ENCODE data around the gene TMEM59L.

The TMEM59L gene

DNA sequence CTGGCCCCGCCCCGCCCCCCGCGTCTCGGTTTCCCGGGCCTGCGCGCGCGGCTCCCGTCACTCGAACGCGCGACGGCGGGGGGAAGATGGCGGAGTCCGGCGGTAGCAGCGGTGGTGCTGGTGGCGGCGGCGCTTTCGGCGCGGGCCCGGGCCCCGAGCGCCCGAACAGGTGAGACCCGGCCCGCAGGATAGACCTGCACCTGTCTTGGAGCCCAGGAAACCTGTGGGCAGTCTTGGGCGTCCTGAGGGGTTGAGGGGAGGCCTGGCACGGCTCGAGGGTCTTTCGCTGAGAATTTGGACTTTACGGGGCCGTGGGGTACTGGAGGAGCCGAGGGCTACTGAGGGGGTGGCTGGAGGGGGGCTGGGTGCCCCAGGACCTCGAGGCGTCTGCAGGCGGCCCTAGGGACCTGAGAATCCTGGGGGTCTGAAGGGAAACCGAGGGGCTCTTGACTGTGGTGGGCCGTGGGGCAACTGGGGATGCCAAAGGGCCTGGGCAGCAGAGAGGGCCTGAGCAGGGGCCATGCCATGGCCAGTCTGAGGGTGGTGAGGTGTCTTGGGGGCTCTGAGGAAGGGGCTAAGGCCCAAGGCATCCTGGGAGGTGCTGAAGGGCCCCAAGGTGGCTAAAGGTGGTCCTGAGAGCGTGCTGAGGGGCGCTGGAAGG lies 24.4 kb downstream of the TMEM59L start, which contains the start of gene KLHL26:
Gene KLHL26 (plus strand): TSS at position 60 of the 661 bp plus-strand sequence. CDS start 27 bp downstream, at position 87.
- DNase-seq (ENCODE audit: low read depth, low spot score) = no peak

DNA sequence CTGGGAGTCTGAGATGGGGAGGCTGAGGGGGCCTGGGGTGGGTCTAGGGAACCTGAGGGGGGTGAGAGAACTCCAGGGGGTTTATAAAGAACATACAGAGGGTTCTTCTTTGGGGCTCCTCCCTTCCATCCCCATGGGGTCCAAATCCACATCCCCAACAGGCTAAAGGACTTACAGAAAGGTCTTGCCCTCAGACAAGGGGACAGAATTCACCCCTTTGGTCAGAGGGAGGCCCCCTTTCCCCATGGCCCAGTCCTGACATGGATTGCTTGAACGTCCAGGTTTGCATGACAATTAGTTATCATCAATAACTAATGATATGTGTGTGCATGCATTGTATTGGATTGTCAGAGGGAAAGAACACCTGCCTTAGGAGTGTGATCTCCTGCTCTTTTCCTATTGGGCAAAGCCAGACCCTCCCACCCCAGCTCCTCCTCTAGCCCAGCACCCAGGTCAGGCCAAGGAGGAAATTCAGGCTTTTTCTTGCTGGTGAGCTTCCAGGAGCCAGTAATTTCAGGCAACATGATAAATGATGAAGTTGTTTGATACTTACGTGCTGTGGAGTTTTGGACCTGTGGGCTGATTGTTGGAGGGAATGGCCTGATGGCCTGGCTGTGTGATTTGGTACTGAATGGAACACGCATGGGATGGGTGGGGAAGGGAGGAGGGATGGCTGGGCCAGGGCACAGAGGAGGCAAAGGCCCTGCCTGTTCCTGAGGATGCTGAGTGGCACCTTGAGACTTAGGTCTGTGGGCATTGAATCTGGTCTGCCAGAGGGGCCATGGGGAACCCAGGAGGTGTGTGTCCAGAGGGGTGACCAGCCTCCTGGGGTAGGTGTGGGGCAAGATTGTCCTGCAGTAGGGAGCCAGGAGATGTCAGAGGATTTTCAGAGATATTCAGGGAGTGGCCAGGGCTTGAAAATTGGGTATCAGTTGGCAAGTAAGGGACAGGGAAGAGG lies 25.3 kb downstream of the TMEM59L start:
- DNase-seq (ENCODE audit: low read depth, low spot score) = no peak

DNA sequence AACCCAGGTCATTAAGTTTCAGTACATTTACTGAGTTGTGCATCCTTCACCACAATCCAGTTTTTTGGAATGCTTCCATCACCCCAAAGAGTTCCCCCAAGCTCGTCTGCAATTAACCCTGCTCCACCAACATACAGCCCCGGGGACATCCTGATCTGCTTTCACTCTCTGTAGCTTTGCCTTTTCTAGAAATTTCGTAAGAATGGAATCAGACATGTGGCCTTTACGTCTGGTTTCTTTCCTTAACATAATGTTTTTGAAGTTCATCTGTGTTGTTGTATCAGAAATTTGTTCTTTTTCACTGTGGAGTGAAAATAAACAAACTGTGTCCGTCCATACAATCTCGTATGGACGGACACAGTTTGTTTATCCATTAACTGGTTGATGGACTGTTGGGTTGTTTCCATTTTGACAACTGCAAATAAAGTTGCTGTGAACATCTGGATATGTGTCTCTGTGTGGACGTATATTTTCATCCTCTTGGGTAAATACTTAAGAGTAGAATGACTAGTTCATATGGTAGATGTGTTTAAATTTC lies 27.1 kb downstream of the TMEM59L start:
- no peak for DNase-seq (ENCODE audit: low read depth, low spot score)

DNA sequence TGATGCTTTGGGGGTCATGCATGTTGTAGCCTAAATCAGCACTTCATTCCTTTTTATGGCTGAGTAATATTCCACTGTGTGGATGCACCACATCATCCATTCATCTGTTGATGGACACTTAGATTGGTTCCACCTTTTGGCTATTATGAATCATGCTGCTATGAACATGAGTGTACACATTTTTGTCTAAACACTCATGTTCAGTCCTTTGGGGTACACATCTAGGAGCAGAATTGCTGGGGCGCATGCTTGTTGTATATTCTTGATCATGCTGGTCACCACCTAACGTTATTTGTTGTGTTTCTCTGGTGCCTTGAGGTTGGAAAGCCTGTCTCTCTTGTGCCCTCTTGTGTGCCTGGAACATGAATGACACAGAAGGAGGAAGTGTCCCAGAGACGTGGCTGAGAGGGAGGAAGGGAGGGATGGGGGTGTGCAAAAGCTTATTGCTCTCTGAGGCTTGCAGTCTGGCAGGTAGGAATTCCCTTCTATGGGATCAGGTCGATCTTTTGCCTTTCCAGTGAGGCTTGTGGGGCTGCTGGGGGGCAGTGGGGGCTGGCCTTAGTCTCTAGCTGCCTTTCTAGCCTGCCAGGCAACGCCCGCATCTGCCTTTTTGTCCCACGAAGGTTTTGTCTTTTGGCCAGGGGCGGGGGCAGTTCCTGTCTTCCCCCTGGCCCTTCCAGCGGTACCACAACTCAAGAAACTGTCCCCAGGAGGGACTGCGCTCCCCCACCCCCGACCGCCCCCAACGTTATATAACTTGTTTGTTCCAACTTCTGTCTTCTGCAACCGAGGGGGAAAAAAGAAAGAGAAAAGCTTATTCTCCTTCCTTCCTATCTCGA lies 31.7 kb downstream of the TMEM59L start:
- no peak for DNase-seq (ENCODE audit: low read depth, low spot score)

DNA sequence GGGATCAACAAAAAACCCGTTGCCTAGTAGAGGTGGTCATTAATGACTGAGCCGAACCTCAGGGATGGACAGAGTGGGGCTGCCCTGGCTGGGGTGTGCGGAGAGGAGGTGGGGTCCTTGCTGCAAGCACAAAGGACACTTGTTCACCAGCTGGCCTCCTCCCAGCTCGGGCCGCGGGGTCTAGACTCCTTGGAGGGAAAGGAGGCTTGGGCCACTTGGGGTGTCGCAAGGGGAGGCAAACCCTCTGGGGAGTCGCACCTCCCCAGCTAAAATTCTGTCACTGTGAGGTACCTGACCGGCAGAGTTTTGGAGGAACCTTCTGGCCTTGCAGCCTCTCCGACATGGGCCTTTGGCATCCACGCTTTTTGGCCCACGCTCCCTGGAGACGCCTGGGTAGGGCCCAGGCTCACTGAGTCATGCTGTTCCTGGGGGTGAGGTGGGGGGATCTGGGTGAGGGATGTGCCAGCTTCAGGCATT lies 32.4 kb downstream of the TMEM59L start:
- peak; percentile 70 for DNase-seq (ENCODE audit: low read depth, low spot score)

DNA sequence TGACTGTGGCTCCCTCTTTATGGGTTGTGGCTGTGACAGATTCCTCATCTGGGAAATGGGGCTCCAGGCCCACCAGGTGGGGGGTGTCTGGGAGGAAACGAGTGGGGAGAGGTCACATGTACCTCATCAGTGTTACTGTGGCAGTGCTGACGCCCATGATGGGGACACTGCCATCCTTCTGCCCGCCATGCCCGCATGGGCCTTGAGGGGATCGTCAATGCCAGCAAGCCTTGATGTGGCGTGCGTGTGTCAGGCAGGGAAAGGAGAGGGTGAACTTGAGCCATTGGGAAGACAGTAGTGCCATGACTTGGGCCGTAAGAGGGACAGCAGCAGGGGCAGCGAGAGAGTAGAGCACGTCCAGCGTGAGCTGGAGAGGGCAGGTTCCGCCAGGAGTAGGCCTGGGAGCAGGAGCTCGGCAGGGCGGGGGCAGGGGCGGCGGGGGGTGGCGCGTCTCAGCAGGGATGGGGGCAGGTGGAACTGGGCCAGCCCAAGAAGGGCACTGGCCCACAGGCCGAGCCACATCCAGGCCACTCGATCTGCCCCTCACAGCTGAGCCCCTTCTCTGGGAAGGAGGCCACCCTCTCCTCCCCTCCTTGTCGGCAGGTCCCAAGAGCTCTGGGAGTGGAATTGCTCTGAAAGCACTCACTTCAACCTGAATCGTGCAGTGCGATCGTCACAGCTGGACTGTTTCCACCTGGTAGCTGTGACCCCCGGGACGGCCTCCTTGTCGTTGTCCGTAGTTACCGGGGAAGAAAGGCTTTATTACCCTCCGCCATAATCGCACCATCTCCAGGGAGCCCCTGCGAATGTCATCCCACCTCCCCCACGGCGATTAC lies 34.1 kb downstream of the TMEM59L start:
- no peak for DNase-seq (ENCODE audit: low read depth, low spot score)

DNA sequence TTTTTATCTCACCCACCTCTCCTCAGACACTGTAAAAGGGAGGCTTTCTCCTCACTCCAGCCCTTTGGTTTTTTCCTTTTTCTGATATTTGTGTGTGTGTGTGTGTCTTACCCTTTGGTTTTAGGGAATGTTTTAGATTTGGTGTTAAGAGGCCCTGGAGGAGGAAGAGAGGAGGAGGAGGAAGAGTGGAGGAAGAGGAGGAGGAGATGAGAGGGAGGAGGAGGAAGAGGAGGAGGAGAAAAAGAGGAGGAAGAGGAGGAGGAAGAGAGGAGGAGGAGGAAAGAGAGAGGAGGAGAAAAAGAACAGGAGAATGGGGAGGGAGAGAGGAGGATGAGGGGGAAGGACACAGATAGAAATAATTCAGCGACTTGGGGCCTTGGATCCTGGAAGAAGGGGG lies 34.7 kb downstream of the TMEM59L start:
- DNase-seq (ENCODE audit: low read depth, low spot score) = no peak

DNA sequence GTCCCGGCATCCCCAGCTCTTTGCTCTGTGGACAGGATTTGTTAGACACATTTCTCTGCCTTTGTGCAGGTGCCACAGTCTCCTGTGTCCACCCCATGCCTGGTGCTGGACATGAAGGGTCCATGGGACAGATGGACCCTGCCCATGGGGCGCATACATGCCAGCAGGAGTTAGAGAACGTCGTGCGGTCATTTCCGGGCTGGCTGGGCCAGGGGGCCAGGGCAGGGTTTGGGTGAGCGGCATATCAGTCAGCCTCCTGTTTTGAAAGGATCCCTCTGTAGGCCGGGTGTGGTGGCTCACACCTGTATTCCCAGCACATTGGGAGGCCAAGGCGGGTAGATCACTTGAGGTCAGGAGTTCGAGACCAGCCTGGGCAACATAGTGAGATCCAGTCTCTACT lies 35.1 kb downstream of the TMEM59L start:
- no peak for DNase-seq (ENCODE audit: low read depth, low spot score)

DNA sequence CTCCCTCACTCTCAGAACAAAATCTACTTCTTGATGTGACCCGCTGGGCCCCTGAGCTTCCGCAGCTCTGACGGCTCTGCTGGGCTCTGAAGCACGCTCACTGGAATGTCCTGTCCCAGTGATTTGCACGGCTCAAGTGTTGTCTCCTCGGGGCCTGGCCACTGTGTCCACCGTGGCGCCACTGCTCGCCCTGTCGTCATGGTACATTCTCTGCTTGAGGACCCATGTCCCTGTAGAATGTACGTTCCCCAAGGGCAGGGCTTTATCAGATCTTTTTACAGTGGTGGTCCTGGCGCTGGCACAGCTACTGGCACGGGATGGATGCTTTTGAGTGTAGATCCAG lies 36.3 kb downstream of the TMEM59L start:
- peak; percentile 21 for DNase-seq (ENCODE audit: low read depth, low spot score)

DNA sequence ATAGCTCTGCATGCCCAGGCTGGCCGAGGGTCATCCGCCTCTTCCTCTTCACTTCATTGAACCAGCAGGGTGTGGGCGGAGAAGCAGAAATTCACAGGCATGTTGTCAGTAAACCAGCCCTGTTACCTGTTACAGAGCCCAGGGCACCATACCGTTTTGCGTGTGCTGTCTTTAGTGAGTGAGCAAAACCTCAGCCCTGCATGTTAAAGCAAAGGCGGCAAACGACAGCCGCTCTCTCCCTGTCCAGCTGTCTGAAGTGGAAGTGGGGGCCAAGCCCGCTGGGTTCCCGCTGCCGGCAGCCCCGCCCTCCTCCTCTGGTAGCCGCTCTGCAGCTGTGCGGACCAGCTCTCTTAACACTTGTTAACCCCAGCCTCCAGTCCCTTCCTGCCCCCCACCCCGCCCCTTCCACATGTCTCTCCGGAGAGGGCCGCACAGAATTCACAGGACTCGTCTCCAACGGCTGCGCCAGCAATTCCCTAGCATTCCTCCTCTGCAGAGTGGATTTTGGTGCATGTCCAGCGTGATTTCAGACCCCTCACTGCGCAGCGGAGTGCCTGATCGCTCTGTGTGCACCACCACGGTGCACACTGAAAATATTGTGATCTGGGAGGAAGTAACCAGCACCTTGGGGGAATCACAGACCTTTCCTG lies 36.8 kb downstream of the TMEM59L start:
- DNase-seq (ENCODE audit: low read depth, low spot score) = peak; percentile 45

DNA sequence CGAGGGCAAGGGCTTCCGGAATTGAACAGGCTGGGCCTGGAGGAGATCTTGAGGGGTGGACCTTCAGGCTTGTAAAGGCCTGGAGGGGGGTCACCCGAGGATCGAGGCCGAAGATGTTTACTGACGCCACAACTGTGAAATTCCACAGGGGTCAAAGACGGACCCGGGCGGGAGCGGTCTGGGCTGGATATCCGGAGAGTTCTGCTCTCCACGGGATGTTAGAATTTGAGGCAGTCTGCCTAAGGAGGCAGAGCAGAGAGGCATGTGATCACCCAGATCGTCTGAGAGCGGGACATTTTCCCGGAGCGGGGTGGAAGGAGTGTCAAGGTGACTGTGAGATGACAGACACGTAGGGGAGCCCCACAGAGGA lies 37.3 kb downstream of the TMEM59L start:
- no peak for DNase-seq (ENCODE audit: low read depth, low spot score)

DNA sequence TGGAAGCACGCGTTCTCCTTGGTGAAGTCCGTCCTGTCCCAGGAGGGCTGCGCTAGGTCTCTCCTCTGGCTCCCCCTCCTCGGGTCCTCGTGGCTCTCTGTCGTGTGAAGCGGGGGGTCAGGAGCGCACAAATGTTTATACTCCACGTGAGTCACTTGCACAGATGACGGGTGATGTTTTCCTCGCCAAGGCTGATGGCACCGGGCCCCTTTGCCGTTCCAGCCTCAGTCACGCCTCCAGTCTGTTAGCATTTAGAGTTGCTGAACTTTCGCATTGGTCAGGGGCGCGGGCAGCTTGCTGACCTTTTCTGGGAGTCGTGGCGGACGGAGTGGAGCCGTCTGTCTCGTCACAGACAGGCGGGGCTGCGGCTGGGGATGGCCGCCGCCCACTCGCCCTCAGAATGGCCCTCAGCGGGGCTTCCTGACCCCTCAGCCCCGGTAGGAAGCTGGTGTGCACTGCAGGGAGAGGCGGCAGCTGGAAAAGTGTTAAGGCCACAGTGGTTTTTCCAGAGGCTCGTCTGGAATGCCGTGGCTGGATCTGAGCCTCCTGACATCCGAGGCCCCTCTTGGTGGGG lies 37.9 kb downstream of the TMEM59L start:
- peak; percentile 62 for DNase-seq (ENCODE audit: low read depth, low spot score)

DNA sequence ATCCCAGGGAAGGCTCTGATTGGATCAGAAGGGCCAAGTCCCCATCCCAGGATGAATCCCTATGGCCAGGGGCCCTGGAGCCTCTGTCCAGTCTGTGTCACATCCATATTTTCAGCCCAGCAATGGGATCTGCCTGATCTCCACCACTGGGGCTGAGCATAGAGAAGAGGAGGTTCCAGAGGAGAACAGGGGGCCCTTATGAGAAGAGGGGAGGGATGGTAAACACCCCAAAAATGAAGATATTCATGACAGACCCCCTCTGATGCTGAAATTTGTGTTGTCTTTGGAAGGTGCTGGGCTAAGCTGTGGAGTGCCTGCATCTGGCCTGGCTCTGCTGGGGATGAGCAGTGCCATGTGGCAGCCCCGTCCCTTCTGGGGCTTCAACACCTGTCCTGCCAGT lies 38.6 kb downstream of the TMEM59L start:
- DNase-seq (ENCODE audit: low read depth, low spot score) = no peak

DNA sequence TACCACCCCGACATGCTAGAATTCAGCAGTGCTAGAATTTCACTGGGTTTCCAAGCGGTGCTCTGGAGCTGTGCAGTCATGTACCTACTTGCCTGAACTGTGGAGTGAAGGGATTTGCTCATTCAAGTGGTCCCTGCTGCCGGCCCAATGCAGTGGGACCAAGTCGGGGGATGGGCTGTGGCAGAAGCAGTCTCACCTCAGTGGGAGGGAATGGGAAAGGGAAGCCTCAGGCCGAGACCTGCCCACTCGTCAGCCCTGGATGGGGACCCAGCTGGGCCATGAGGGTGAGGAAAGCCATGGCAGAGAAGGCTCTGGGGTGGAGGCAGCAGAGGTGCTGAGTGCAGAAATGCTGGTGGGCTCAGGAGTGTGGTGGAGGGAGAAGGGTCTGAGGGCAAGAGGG lies 39.1 kb downstream of the TMEM59L start:
- no peak for DNase-seq (ENCODE audit: low read depth, low spot score)

DNA sequence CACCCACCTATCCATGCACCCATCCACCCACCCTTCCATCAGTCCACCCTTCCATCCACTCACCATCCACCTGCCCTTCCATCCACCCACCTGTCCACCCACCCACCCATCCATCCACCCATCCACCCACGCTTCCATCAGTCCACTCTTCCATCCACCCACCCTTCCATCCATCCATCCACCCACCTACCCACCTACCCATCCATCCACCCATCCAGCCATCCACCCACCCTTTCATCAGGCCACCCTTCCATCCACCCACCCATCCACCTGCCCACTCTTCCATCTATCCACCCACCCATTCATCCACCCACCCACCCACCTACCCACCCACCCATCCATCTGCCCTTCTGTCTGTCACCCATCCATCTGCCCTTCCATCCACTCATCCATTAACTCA lies 41.2 kb downstream of the TMEM59L start:
- no peak for DNase-seq (ENCODE audit: low read depth, low spot score)

DNA sequence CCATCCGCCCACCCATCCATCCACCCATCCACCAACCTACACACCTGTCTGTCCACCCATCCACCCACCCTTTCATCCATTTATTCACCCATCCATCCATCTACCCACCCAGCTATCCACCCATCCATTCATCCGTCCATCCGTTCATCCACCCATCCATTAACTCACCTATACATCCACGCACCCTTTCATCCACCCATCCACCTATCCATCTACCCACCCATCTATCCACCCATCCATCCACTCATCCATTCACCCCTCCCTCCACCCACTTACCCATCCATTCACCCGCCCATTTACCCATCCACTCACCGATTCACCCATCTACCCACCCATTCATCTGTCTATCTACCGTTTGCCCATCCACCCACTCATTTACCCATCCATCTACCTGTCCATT lies 41.8 kb downstream of the TMEM59L start:
- no peak for DNase-seq (ENCODE audit: low read depth, low spot score)

DNA sequence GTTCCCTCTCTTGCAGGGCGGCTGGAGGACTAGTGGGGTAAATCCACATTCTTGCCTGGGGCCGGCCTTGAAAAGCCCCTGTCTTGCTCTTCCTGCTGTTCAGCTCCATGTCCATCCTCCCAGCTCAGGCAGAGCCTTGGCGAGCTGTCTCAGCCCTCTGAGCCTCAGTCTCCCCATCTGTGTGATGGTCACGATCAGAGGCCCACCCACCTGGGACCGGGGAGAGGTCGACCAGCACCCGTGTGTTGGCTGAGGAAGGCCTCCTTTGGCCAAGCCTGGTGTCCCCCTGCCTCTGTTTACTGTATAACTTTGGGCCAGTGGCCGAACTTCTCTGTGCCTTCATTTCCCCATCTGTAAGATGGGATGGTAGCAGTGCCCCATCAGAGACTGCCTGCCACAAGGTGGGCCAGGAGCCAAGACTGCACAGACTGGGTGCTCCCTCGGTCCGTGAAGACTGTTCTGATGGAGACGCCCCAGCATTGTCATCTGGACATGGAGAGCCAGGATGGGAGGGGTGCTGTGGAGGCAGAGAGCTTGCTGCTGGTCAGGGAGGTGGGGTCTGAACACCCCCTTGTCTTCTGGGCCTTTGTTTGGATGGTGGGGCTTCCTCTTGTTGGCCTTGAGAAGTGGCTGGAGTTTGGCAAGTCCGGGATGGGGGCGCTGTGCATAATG lies 42.6 kb downstream of the TMEM59L start:
- no peak for DNase-seq (ENCODE audit: low read depth, low spot score)

DNA sequence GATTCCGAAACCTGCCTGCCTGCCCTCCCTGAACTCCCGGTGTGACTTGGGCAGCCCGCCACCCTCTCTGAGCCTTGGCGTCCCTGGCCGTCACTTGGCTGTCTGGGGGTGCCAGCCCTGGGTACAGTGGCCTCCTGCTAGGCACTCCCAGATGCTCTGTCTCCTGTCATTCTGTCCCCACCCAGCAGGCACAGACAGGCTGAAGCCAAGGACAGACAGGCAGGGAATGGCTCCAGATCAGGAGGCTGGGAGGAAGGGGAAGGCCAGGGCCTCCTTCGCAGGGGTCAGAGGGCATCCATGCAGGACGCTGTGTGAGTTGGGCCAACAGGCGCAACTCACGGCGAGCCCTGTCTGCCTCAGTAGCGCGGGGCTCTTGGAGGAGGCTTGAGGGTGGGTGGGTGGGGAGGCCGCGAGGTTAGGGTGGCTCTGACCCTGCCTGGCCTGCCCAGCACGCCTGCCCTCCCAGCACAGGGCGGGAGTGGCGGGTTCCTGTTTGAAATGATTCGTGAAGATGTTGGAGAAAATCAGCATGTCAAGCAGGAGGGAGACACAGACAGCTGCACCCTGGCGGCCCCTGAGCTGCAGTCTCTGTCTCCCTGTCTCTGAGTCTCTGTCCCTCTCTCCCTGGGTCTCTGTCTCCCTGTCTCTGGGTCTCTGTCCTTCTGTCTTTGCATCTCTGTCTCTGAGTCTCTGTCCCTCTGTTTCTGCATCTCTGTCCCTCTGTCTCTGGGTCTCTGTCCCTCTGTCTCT lies 43.8 kb downstream of the TMEM59L start:
- DNase-seq (ENCODE audit: low read depth, low spot score) = no peak

All from astrocyte of the hippocampus (primary cell).